Spleen (tissue), 11 donors: ENCODE measurements around the gene EPHB4. TPM values are rescaled to one million over a fixed set of nuclear protein-coding genes. Genes with fewer than 3 reads are reported as not detected.
A peak's percentile ranks its signal among the peaks of the same experiment; 100 is the strongest.
"Not testable (repeated sequence)": the region's sequence is repeated elsewhere in the genome, so short reads cannot be mapped to it uniquely, and the experiment has no call there.

Experiments used
- DNase-seq: peaks from one replicate; pipeline ENCODE4 v3.0.0-alpha.2; 2020
- H3K27ac ChIP-seq, 8 donors: fragments of 200-600 bp; sonication (generic) in 7 of 8; 1 replicate in 4 of 8; 2 replicates in 4 of 8; pipeline versions ENCODE4 v1.5.0 to v1.8.0; 2016 to 2021; ENCODE audit warnings: inconsistent platforms in 4 of 8, mild to moderate bottlenecking in 4 of 8, moderate library complexity in 1 of 8
- H3K27me3 ChIP-seq, 7 donors: fragments of 200-600 bp; sonication (generic) in 6 of 7; replicated peaks in 1 of 7; 1 replicate in 4 of 7; 2 replicates in 3 of 7; pipeline versions ENCODE4 v1.5.0 to v1.8.0; 2016 to 2021; ENCODE audit warnings: inconsistent platforms in 3 of 7, mild to moderate bottlenecking in 1 of 7
- H3K36me3 ChIP-seq, 6 donors: fragments of 200-600 bp; sonication (generic) in 5 of 6; 1 replicate in 4 of 6; 2 replicates in 2 of 6; pipeline versions ENCODE4 v1.5.0 to v1.8.0; 2016 to 2021; ENCODE audit warnings: inconsistent platforms in 2 of 6
- H3K4me1 ChIP-seq, 6 donors: fragments of 200-600 bp; sonication (generic) in 5 of 6; 1 replicate in 3 of 6; 2 replicates in 3 of 6; pipeline versions ENCODE4 v1.5.0 to v1.8.0; 2016 to 2021; ENCODE audit warnings: inconsistent platforms in 3 of 6
- H3K4me3 ChIP-seq, 8 donors: fragments of 200-600 bp; sonication (generic) in 7 of 8; 1 replicate in 4 of 8; 2 replicates in 4 of 8; pipeline versions ENCODE4 v1.5.0 to v1.8.0; 2016 to 2021; ENCODE audit warnings: inconsistent platforms in 4 of 8, mild to moderate bottlenecking in 4 of 8, moderate library complexity in 2 of 8
- H3K9me3 ChIP-seq, 8 donors: fragments of 200-600 bp; sonication (generic) in 7 of 8; 1 replicate in 4 of 8; 2 replicates in 4 of 8; pipeline versions ENCODE4 v1.5.0 to v1.8.0; 2016 to 2021; ENCODE audit warnings: inconsistent platforms in 4 of 8
- CTCF ChIP-seq, 11 experiments: fragments of 200-600 bp in 7 of 11; fragments of 450-650 bp in 4 of 11; sonication (generic) in 4 of 11; IDR thresholded peaks in 8 of 11; conservative IDR thresholded peaks in 3 of 11; 1 replicate in 7 of 11; 2 replicates in 4 of 11; pipeline versions ENCODE4 v1.4.0 to v1.8.0; 2016 to 2021; ENCODE audit warnings: antibody characterized with exemption in 11 of 11, inconsistent platforms in 4 of 11, mild to moderate bottlenecking in 1 of 11
- POLR2A ChIP-seq, 3 donors: fragments of 450-650 bp; IDR thresholded peaks; one replicate each; pipeline ENCODE4 v1.5.1; 2017; ENCODE audit warnings: antibody characterized with exemption in 3 of 3, mild to moderate bottlenecking in 1 of 3
- POLR2AphosphoS5 ChIP-seq, 3 donors: sonication (generic); formaldehyde crosslinking; IDR thresholded peaks; one replicate each; pipeline ENCODE4 v1.5.1; 2017; ENCODE audit warnings: antibody characterized with exemption in 3 of 3
- WGBS, 5 donors: extraction: QIAGEN DNeasy Blood & Tissue Kit in 3 of 5; methylation state at CpG; one replicate each; pipeline versions ENCODE4 v1.1.5 to v1.1.7; 2013 to 2018; 5-methylcytosine and 5-hydroxymethylcytosine counted together
- intact Hi-C: fragments of 100-400 bp; cut with DNase I; formaldehyde crosslinking; loops from one replicate; pipeline ENCODE4 v1.15.0; 2023; ENCODE audit warnings: low total_unique reads
- polyA plus RNA-seq, 3 donors: library from polyadenylated mRNA; stranded (reverse); fragments of 200-250 nt; gene quantifications; one replicate each; pipeline ENCODE4 v1.2.1, GENCODE V29; 2013
- total RNA-seq, 7 donors: library from RNA; depleted of rRNA in 3 of 7; stranded (reverse); fragments of >200 nt in 3 of 7; fragmentation: NEBNext Ultra II Directional in 4 of 7; extraction: Animal tissue kit (Norgen Biotek cat#: 25700) in 4 of 7; gene quantifications; one replicate each; pipeline versions ENCODE4 v1.1.0 to v1.2.1, GENCODE V29; 2016 to 2021
- donor health status: healthy with polysubstance abuse.
- donor health status: DM: no; HTN: no; CAD: no; lungs with moderate emphysema.
- donor health status: DM: no; HTN: no; CAD: no.
- donor health status: Bipolar disorder and iron deficiency.
- donor health status: healthy.
- donor health status: DM: no; HTN: no; CAD: no.
- donor health status: DM: yes; HTN: yes; CAD: no.

The EPHB4 gene
- total and polyA plus RNA-seq, 10 donors, result 14.8 to 157 (median 101) TPM

- peaks cover 0 to 43% (median 14%) of the 10 kb centered on the region in 6 donors for H3K4me1 ChIP-seq
- 90 to 97% (median 94%) methylated on average over 18 to 22 of the region's 22 CpGs for WGBS, 5 donors
- H3K27me3 ChIP-seq, result no peaks in the 10 kb centered on the region
- H3K4me3 ChIP-seq, result no peak overlapping the region
- H3K9me3 ChIP-seq, result no peaks in the 10 kb centered on the region
- no peak overlapping the region for H3K27ac ChIP-seq
- intact Hi-C loops, result no loop called here
- DNase-seq, result no peak
- TF ChIP-seq CTCF (IDR thresholded peaks at IDR 0.05 in 8 of 11, conservative IDR thresholded peaks at IDR 0.05 in 3 of 11) (no peak), POLR2A (IDR thresholded peaks at IDR 0.05) (no peak), POLR2AphosphoS5 (IDR thresholded peaks at IDR 0.05) (peak; percentile 9 to 72 (median 53))
- H3K36me3 ChIP-seq, result peaks cover 0 to 100% (median 34%) of the 10 kb centered on the region in 6 donors
These were observed 14.6 kb downstream of the EPHB4 start for GRCh38 chr7:100812729-100813128.

GRCh38 chr7:100811480-100811879 is 15.8 kb downstream of the EPHB4 start:
- no peak overlapping the region for H3K4me3 ChIP-seq

GRCh38 chr7:100808354-100808875 is 18.9 kb downstream of the EPHB4 start:
- Histone ChIP-seq H3K27me3 (no peaks in the 10 kb centered on the region), H3K36me3 (peaks cover 0 to 97% (median 38%) of the 10 kb centered on the region in 6 donors), H3K4me3 (no peak overlapping the region), H3K9me3 (no peaks in the 10 kb centered on the region), H3K27ac (no peak overlapping the region), H3K4me1 (peaks cover 6 to 49% (median 22%) of the 10 kb centered on the region in 6 donors)
- intact Hi-C loops, result no loop called here
- whole genome bisulfite sequencing, 5 donors, result 77 to 84% (median 83%) methylated on average over 5 of the region's 5 CpGs
- no peak for DNase-seq
- TF ChIP-seq POLR2A (IDR thresholded peaks at IDR 0.05), result no peak
- TF ChIP-seq CTCF (IDR thresholded peaks at IDR 0.05 in 8 of 11, conservative IDR thresholded peaks at IDR 0.05 in 3 of 11), result no peak
- no peak for TF ChIP-seq POLR2AphosphoS5 (IDR thresholded peaks at IDR 0.05)

More at GRCh38 chr7:100811480-100811879, 15.8 kb downstream of the EPHB4 start:
- H3K9me3 ChIP-seq, result no peaks in the 10 kb centered on the region
- no peak overlapping the region for H3K27ac ChIP-seq
- no peaks in the 10 kb centered on the region for H3K27me3 ChIP-seq
- H3K4me1 ChIP-seq, result peaks cover 0 to 44% (median 16%) of the 10 kb centered on the region in 6 donors
- TF ChIP-seq POLR2AphosphoS5 (IDR thresholded peaks at IDR 0.05) (no peak), POLR2A (IDR thresholded peaks at IDR 0.05) (no peak), CTCF (IDR thresholded peaks at IDR 0.05 in 8 of 11, conservative IDR thresholded peaks at IDR 0.05 in 3 of 11) (no peak)
- 76 to 93% (median 86%) methylated on average over 6 of the region's 6 CpGs for WGBS, 5 donors
- H3K36me3 ChIP-seq, result peaks cover 0 to 100% (median 42%) of the 10 kb centered on the region in 6 donors
- DNase-seq, result no peak
- intact Hi-C loops, result no loop called here

GRCh38 chr7:100806883-100807282 is 20.4 kb downstream of the EPHB4 start:
- H3K9me3 ChIP-seq, H3K4me3 ChIP-seq, H3K27me3 ChIP-seq, H3K27ac ChIP-seq, DNase-seq, intact Hi-C loops: not testable (repeated sequence)
- Histone ChIP-seq H3K36me3 (peaks cover 0 to 82% (median 29%) of the 10 kb centered on the region in 6 donors), H3K4me1 (peaks cover 17 to 65% (median 37%) of the 10 kb centered on the region in 6 donors)
- WGBS, 5 donors, result 92 to 97% (median 96%) methylated on average over 6 of the region's 6 CpGs
